H7 (cell line): ENCODE measurements around the gene RDM1. TPM values are rescaled to one million over a fixed set of nuclear protein-coding genes. Genes with fewer than 3 reads are reported as not detected.

Source experiments
- DNase-seq: peaks from one replicate; pipeline ENCODE4 v3.0.0; 2012
- H3K27me3 ChIP-seq: 2 replicates; pipeline ENCODE4 v1.6.0; 2011; ENCODE audit warnings: mild to moderate bottlenecking, low read length; ENCODE audit not compliant: control insufficient read depth, insufficient read depth
- H3K36me3 ChIP-seq: replicated peaks from 2 replicates; pipeline ENCODE4 v1.5.1; 2011; ENCODE audit warnings: low read length; ENCODE audit not compliant: control insufficient read depth, insufficient read depth
- H3K4me3 ChIP-seq: 2 replicates; pipeline ENCODE4 v1.5.1; 2011; ENCODE audit warnings: low read depth, mild to moderate bottlenecking, control low read depth, low read length, moderate library complexity; ENCODE audit not compliant: insufficient read depth
- total RNA-seq: library from RNA; depleted of rRNA; stranded (reverse); fragments of >200 nt; shearing (Covaris generic); gene quantifications from 2 replicates; pipeline ENCODE4 v1.2.3, GENCODE V29; 2014

The RDM1 gene
- total RNA-seq, 1 experiment from 2014 or later = 7.0 TPM

DNA sequence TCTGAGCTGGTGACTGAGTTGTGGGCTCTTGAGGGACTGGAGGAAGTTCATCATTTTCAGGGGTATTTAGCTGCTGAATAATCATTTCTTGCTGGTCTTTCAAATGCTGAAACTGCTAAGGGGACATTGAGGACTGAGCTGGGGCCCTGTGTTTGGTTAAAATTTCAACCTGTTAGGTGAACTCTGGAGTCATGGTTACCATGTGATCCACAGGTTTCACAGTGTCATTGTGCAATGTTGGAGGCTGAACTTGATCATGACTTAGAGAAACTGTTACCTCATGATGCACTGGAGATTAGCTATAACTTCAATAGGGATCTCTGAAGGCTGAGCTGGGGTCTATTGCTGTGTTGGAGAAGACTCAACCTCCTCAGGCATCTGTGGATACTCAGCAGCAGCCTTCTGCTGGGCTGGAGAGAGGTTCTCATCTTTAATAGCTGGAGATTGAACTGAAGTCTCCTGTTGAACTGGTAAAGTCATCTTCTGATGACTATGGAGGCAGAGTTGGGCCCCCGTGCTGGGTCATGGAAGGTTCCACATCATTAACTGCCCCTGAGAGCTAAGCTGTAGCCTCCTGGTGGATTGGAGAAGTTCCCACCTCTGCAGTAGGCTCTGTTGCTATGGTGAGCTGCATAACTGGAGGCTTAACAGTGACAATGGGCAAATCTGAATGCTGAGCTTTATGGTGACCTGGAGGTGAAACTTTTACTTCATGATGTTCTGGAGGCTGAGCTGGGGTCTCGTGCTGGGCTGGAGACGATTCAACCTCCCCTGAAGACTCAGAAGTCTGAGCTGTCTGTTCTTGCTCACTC is 15.2 kb downstream of the RDM1 start:
- Histone ChIP-seq H3K27me3 (no peaks in the 10 kb centered on the region), H3K4me3 (no peak overlapping the region), H3K36me3 (no peaks in the 10 kb centered on the region)
- DNase-seq = no peak

DNA sequence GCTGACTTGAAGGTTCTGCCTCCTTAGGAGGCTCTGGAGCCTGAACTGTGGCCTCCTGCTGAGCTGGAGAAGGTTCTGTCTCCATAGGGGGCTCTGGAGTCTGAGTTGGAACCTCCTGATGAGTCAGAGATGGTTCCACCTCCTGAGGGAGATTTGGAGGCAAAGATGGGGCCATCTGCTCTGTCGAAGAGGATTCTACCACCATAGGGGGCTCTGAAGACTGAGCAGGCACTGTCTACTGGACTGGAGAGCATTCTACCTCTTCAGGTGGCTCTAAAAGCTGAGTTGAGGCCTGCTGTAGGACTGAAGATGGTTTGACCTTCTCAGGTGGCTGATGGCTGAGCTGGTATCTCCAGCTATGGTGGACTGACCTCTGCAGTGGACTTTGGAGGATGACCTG is 16.2 kb downstream of the RDM1 start:
- no peak for DNase-seq
- H3K27me3 ChIP-seq = no peaks in the 10 kb centered on the region
- no peak overlapping the region for H3K4me3 ChIP-seq
- H3K36me3 ChIP-seq = no peaks in the 10 kb centered on the region

DNA sequence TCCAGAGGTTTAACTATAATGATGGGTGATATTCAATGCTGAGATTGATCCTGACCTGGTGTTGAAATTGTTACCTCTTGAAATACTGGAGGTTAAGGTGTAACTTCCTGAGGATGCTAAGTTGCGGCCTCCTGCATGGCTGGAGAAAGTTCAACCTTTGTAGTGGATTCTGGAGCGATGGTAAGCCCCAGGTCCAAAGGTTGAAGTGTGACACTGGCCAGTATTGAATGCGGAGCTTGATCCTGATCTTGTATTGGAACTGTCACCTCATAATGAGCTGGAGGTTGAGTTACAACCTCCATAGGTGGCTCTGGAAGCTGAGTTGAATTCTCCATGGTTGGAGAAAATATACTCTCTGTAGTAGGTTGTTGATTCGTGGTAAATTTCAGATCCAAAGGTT is 17.0 kb downstream of the RDM1 start:
- no peak for DNase-seq
- no peaks in the 10 kb centered on the region for H3K27me3 ChIP-seq
- H3K36me3 ChIP-seq = no peaks in the 10 kb centered on the region
- no peak overlapping the region for H3K4me3 ChIP-seq

DNA sequence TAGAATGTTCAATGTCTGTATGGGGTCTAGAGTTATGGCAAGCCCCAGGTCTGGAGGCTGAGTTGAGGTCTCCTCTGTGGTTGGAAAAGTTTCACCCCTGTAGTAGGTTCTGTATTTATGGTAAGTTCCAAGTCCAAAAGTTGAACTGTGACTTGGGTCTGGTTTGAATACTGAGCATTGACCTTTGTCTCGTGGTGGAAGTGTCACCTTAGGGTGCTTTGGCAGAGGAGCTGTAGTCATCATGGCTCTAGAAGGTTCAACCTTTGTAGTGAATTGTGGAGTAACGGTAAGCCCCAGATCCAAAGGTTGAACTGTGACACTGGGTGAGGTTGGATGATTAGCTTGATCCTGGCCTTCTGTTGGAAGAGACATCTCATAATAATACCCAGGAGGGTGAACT is 17.6 kb downstream of the RDM1 start:
- no peaks in the 10 kb centered on the region for H3K36me3 ChIP-seq
- no peaks in the 10 kb centered on the region for H3K27me3 ChIP-seq
- no peak for DNase-seq
- H3K4me3 ChIP-seq = no peak overlapping the region

DNA sequence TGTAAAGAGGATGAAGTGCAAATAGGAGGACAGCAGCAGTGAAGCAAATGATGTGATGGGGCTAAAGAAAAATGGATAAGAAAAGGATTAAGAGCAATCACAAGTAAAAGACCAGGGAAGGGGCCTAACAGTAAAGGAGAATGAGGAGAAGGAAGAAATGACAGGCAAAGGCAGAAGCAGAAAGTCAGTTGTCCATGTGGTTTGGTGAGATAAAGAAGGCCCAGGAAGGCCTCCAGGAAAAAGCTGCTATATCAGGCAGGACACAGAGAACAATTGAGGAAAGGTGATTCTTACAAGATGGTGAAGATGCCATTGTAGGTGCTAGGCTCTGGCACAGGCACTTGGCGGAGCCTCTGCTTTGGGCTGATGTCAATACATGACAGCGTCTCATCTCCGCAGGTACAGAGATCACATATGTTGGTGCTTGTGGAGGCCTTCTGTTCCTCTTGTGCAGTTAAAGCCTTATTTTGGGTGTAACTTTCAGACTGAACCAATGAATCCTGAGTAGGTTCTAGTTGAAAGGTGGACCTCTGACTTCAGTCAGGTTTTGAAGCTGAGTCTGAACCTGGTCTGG is 18.1 kb downstream of the RDM1 start:
- Histone ChIP-seq H3K27me3 (no peaks in the 10 kb centered on the region), H3K36me3 (no peaks in the 10 kb centered on the region), H3K4me3 (no peak overlapping the region)
- DNase-seq = no peak

DNA sequence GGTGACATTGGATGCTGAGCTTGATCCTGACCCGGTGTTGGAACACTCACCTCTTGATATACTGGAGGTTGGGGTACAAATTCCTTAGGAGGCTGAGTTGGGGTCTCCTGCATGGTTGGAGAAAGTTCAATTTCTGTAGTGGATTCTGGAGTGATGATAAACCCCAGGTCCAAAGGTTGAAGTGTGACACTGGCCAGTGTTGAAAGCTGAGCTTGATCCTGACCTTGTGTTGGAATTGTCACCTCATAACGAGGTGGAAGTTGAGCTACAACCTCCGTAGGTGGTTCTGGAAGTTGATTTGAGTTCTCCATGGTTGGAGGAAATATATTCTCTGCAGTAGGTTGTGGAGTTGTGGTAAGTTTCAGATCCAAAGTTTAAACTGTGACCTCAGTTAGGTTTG is 21.2 kb downstream of the RDM1 start:
- H3K4me3 ChIP-seq = no peak overlapping the region
- H3K36me3 ChIP-seq = no peaks in the 10 kb centered on the region
- no peak for DNase-seq
- no peaks in the 10 kb centered on the region for H3K27me3 ChIP-seq

DNA sequence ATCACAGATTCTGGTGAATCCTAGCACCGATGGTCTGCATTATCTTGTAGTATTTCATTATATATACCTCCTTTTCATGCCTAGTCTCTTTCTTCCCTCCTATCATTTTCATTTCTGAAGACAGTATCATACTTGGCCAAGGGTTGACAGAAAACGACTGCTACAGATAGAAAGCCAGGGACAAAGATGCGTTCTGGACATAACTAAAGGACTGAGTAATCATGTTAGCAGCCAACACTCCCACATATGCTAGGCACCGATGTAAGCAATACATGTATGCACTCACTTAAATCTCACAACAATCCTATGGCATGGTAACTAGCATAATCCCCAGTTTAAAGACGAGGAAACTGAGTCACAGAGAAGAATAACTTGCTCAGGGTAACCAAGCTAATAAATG is 22.9 kb downstream of the RDM1 start:
- Histone ChIP-seq H3K27me3 (no peaks in the 10 kb centered on the region), H3K36me3 (no peaks in the 10 kb centered on the region), H3K4me3 (no peak overlapping the region)
- DNase-seq = no peak

DNA sequence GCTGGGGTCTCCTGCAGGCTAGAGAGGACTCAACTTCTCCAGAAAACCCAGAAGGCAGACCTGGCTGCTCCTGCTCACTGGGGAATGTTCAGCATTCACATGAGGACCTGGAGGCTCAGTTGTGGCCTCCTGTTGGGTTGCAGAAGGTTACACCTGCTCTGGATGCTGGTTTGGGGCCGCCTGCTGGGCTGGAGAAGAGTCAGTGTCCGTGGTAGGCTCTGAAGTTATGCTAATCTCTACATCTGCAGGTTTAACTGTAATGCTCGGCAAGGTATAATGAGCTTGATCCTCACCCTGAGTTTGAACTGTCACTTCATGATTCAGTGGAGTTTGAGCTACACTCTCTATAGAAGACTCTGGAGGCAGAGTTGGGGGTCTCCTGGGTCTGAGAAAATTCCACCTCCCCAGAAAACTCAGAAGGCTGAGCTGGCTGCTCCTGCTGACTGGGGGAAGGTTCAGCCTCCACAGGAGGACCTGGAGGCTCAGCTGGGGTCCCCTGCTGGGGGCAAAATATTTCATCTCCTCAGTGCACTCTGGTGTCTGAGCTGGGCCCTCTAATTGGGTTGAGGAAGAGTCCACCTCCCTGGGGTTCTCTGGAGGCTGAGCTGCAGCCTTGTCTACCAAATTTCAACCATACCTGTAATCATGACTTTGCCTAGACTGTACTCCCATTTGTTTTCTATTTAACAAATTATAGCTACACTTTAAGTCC is 23.5 kb downstream of the RDM1 start:
- no peak overlapping the region for H3K4me3 ChIP-seq
- DNase-seq = no peak
- no peaks in the 10 kb centered on the region for H3K36me3 ChIP-seq
- H3K27me3 ChIP-seq = no peaks in the 10 kb centered on the region

DNA sequence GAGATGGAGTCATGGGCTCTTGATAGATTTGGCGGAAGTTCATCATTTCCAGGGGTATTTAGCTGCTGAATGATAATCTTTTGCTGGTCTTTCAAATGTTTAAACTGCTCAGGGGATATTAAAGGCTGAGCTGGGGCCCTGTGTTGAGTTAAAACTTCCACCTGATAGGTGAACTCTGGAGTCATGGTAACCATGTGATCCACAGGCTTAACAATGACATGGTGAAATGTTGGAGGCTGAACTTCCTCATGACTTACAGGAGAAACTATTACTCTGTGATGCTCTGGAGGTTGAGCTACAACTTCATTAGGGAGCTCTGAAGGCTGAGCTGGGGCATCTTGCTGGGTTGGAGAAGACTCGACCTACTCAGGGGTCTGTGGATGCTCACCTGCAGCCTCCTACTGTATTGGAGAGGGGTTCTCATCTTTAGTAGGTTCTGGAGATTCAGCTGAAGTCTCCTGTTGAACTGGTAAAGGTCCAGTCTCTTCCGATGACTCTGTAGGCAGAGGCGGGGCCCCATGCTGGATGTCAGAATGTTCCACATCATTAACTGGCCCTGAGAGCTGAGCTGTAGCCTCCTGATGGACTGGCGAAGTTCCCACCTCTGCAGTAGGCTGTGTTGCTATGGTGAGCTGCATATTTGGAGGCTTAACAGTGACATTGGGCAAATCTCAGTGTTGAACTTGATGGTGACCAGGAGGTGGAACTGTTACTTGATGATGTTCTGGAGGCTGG is 24.2 kb downstream of the RDM1 start:
- Histone ChIP-seq H3K4me3 (no peak overlapping the region), H3K27me3 (no peaks in the 10 kb centered on the region)

DNA sequence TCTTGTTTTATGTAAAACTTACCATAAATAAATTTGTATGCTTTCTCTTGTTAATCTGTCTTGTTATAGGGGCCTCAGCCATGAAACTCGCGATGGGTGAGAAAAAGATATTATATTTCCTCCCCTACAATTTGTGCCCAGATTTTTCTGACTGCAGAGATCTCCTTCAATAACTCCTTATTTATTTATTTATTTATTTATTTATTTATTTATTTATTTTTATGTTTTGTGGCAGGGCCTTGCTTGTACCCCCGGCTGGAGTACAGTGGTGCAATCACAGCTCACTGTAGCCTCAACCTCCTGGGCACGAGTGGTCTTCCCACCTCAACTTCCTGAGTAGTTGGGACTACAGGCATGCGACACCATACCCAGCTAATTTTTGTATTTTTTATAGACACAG is 27.1 kb downstream of the RDM1 start:
- H3K27me3 ChIP-seq = no peaks in the 10 kb centered on the region
- no peak for DNase-seq
- no peaks in the 10 kb centered on the region for H3K36me3 ChIP-seq
- H3K4me3 ChIP-seq = no peak overlapping the region

More for the DNA sequence above, 24.2 kb downstream of the RDM1 start:
- no peak for DNase-seq
- H3K36me3 ChIP-seq = no peaks in the 10 kb centered on the region

DNA sequence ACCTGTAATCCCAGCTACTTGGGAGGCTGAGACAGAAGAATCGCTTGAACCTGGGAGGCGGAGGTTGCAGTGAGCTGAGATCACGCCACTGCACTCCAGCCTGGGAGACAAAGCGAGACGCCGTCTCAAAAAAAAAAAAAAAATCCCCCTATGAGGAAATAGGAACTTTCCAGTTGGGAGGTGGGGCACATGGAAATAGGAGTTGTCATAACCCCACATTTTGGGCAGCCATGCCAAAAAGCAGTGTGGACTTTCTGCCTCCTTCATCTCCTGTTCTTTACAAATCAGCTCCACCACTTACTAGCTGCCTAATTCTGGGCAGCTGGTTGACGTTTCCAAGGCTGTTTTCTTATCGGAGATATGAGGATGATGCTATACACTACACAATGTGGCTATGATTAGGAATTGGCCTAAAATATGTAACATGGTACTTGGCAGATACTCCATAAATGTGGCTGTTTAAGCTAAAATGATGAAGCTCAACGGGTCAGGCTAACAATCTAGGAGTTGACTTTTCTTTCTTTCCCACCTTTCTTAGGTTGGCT is 28.9 kb downstream of the RDM1 start:
- DNase-seq = no peak
- H3K4me3 ChIP-seq = no peak overlapping the region

DNA sequence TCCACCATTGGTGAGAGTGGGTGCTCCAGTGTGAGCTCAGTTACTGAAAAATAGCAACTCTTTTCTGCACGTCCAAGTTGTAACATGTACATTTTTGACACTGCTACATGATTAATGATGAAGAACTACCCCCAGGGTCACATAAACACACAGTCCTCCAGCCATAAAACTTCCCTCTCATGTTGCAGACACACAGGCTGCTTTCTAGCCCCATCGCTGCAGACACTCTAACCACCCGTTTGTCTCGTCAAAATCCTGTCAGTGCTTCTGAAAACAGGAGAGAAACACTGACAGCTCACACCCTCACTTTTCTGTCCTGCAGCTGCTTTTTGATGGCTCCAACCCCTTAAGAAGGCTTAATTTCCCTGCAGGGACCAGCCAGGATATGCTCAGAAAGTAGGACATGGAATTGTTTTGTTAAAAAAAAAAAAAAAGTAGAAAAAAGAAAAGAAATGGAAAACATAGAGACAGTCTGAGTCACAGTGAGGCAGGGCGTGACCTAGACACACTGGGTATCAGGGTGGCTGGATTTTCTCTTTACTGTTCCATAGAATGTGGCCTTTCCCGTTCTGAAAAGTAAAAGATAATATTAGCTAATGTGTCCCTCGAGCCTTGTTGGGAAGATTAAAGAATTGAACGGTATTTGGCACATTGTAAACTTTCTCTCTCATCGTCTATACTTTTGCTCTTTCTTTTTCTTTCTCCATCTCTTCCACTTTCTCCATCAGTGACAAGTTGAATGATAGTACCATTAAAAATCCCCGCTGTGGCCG is 29.7 kb downstream of the RDM1 start:
- no peak overlapping the region for H3K4me3 ChIP-seq
- H3K36me3 ChIP-seq = no peaks in the 10 kb centered on the region
- H3K27me3 ChIP-seq = no peaks in the 10 kb centered on the region
- DNase-seq = no peak

More for the DNA sequence above, 28.9 kb downstream of the RDM1 start:
- Histone ChIP-seq H3K27me3 (no peaks in the 10 kb centered on the region), H3K36me3 (no peaks in the 10 kb centered on the region)

DNA sequence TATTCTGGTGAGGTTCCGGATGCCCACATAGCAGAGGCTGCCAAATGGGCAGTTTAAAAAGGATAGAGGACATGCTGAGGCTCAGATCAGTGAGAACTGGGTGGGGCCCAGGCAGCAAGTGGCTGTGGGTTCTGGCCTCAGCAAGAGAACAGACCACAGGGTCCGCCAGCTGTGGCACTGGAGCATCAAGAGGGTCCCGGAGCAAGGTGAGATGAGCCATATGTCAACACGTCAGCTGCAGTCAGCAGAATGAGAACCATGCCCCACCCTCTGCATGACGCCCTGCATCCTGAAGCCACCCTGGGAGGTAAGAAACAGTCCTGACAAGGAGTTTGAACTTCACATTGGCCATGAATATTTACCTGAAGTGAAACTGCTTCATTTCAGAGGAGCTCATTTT is 30.3 kb downstream of the RDM1 start:
- H3K36me3 ChIP-seq = no peaks in the 10 kb centered on the region
- no peak for DNase-seq
- no peaks in the 10 kb centered on the region for H3K27me3 ChIP-seq
- H3K4me3 ChIP-seq = no peak overlapping the region
